T-helper 2 cell (primary cell): Measurements from ENCODE around the gene DNAJC5G.

Experiments used
- DNase-seq, 5 experiments: peaks; one replicate each; pipeline versions ENCODE4 v3.0.0 to v3.0.0-alpha.2; 2012 to 2022
- total RNA-seq, 2 donors: gene quantifications; one replicate each; lab custom pipeline; 2026; lab: John Stamatoyannopoulos, UW

DNAJC5G gene
- 0 reads per million in 2 donors for total RNA-seq

- no peak for DNase-seq
These were observed at the start of gene DNAJC5G for GRCh38 chr2:27275211-27276150. TSS of gene DNAJC5G (plus strand) at chr2:27275433. CDS start at chr2:27276729, 1,296 bp downstream.

GRCh38 chr2:27225526-27225925 is 49.7 kb upstream of the DNAJC5G start:
- no peak for DNase-seq

GRCh38 chr2:27227501-27227900 is 47.7 kb upstream of the DNAJC5G start:
- no peak for DNase-seq

GRCh38 chr2:27231921-27232320 is 43.3 kb upstream of the DNAJC5G start:
- DNase-seq, result no peak

- no peak for DNase-seq
These were observed 41.9 kb upstream of the DNAJC5G start for GRCh38 chr2:27233341-27233740.

GRCh38 chr2:27236136-27236535 is 39.1 kb upstream of the DNAJC5G start:
- DNase-seq, result no peak

GRCh38 chr2:27236626-27237025 is 38.6 kb upstream of the DNAJC5G start:
- DNase-seq, result no peak

- no peak for DNase-seq
These were observed 37.8 kb upstream of the DNAJC5G start for GRCh38 chr2:27237341-27237945.

- no peak for DNase-seq
These were observed 36.3 kb upstream of the DNAJC5G start for GRCh38 chr2:27238976-27239375.

- no peak for DNase-seq
These were observed 34.8 kb upstream of the DNAJC5G start for GRCh38 chr2:27240406-27240805.

GRCh38 chr2:27241761-27242613 is 33.2 kb upstream of the DNAJC5G start:
- DNase-seq, result peak in 1 of 5 experiments; percentile 62

GRCh38 chr2:27242614-27242951 is 32.6 kb upstream of the DNAJC5G start:
- no peak for DNase-seq

- DNase-seq, result no peak
These were observed 31.7 kb upstream of the DNAJC5G start for GRCh38 chr2:27243391-27244130.

GRCh38 chr2:27245116-27245515 is 30.1 kb upstream of the DNAJC5G start:
- no peak for DNase-seq

- no peak for DNase-seq
These were observed 29.6 kb upstream of the DNAJC5G start for GRCh38 chr2:27245626-27246025.

GRCh38 chr2:27247893-27248292 is 27.3 kb upstream of the DNAJC5G start:
- DNase-seq, result no peak

- DNase-seq, result no peak
These were observed 25.9 kb upstream of the DNAJC5G start for GRCh38 chr2:27249159-27249890.

GRCh38 chr2:27249891-27250651 is 25.2 kb upstream of the DNAJC5G start:
- DNase-seq, result peak in 3 of 5 experiments; percentile 24 to 64 (median 26)

- no peak for DNase-seq
These were observed 24.4 kb upstream of the DNAJC5G start for GRCh38 chr2:27250652-27251379.

GRCh38 chr2:27251766-27252165 is 23.5 kb upstream of the DNAJC5G start:
- no peak for DNase-seq
